A549 (cell line): ENCODE data around the gene FKBP1A. TPM values are rescaled to one million over a fixed set of nuclear protein-coding genes. Genes with fewer than 3 reads are reported as not detected.

Experiments
- ATAC-seq, 2 experiments: fragments of 200-7000 bp in 1 of 2; fragments of >200 bp in 1 of 2; cut with Nextera tagmentation in 1 of 2; cut with Tn5 transposase in 1 of 2; 3 replicates each; pipeline versions ENCODE4 v1.8.0 to v1.9.1; 2018 to 2020; ENCODE audit warnings: mild to moderate bottlenecking in 1 of 2, moderate library complexity in 1 of 2
- CTCF ChIA-PET: fragments of 300-600 bp; sonication (Branson Sonifier 250); formaldehyde crosslinking; extraction: SDS; loops from one replicate; lab custom pipeline; 2021; ENCODE audit warnings: antibody characterized with exemption, inconsistent platforms; lab: Yijun Ruan, JAX
- POLR2A ChIA-PET: fragments of 350-600 bp; formaldehyde crosslinking; extraction: SDS; loops from one replicate; lab custom pipeline; 2021; ENCODE audit warnings: antibody characterized with exemption, inconsistent platforms; lab: Yijun Ruan, JAX
- DNase-seq, 2 experiments: peaks; one replicate each; pipeline versions ENCODE4 v3.0.0 to v3.0.0-alpha.2; 2011 to 2016; ENCODE audit warnings: low read depth in 1 of 2, low spot score in 1 of 2
- FAIRE-seq: peaks from 2 replicates; lab custom pipeline; 2011; peaks lifted over from hg19 to GRCh38; lab: Jason Lieb, UNC
- H3K27ac ChIP-seq, 2 experiments: fragments of >200 bp; sonication (Bioruptor Twin); formaldehyde crosslinking; 3 replicates each; pipeline ENCODE4 v1.5.1; 2016 to 2017
- H3K4me1 ChIP-seq: fragments of >200 bp; sonication (Bioruptor Twin); formaldehyde crosslinking; 3 replicates; pipeline ENCODE4 v1.6.1; 2016
- H3K4me2 ChIP-seq: fragments of >200 bp; sonication (Bioruptor Twin); formaldehyde crosslinking; 3 replicates; pipeline ENCODE4 v1.6.1; 2016
- H3K4me3 ChIP-seq: fragments of >200 bp; sonication (Bioruptor Twin); formaldehyde crosslinking; 3 replicates; pipeline ENCODE4 v1.5.1; 2016
- H3K9me3 ChIP-seq: fragments of >200 bp; sonication (Bioruptor Twin); formaldehyde crosslinking; 3 replicates; pipeline ENCODE4 v1.6.1; 2016
- BHLHE40 ChIP-seq: IDR thresholded peaks from 2 replicates; pipeline ENCODE4 v1.6.1; 2012; ENCODE audit warnings: low read depth, low read length, inconsistent platforms
- CBX2 ChIP-seq: fragments of 200-600 bp; sonication (generic); IDR thresholded peaks from 2 replicates; pipeline ENCODE4 v1.6.1; 2016; ENCODE audit warnings: low read depth, mild to moderate bottlenecking, borderline replicate concordance
- CBX8 ChIP-seq: fragments of 200-600 bp; sonication (generic); IDR thresholded peaks from 2 replicates; pipeline ENCODE4 v1.6.1; 2016
- CEBPB ChIP-seq, 2 experiments: fragments of >200 bp in 1 of 2; sonication (Bioruptor Twin) in 1 of 2; formaldehyde crosslinking in 1 of 2; IDR thresholded peaks; 2 replicates each; pipeline ENCODE4 v1.6.1; 2012 to 2016
- FOXS1 ChIP-seq: fragments of 250-450 bp; sonication (Bioruptor Pico); IDR thresholded peaks from 2 replicates; pipeline ENCODE4 v1.5.0; 2020; ENCODE audit warnings: mild to moderate bottlenecking, moderate library complexity
- GATA3 ChIP-seq: IDR thresholded peaks from 2 replicates; pipeline ENCODE4 v1.6.1; 2012; ENCODE audit warnings: borderline replicate concordance
- HEYL ChIP-seq: fragments of 250-450 bp; sonication (Bioruptor Pico); IDR thresholded peaks from 2 replicates; pipeline ENCODE4 v1.8.0; 2021; ENCODE audit warnings: mild to moderate bottlenecking, moderate library complexity
- HOXB5 ChIP-seq: fragments of 250-450 bp; sonication (Bioruptor Pico); IDR thresholded peaks from 2 replicates; pipeline ENCODE4 v1.5.0; 2020; ENCODE audit warnings: mild to moderate bottlenecking, moderate library complexity
- JUNB ChIP-seq: fragments of >200 bp; sonication (Bioruptor Twin); formaldehyde crosslinking; IDR thresholded peaks from 2 replicates; pipeline ENCODE4 v1.6.1; 2016
- KDM1A ChIP-seq: fragments of 200-600 bp; sonication (generic); IDR thresholded peaks from 2 replicates; pipeline ENCODE4 v1.6.1; 2016; ENCODE audit warnings: low read depth, mild to moderate bottlenecking
- NFE2L2 ChIP-seq: fragments of 150-350 bp; conservative IDR thresholded peaks from 2 replicates; pipeline ENCODE4 v1.6.1; 2014; ENCODE audit warnings: low read length
- NPAS2 ChIP-seq: fragments of 250-450 bp; sonication (Bioruptor Pico); IDR thresholded peaks from 2 replicates; pipeline ENCODE4 v1.8.0; 2022; ENCODE audit warnings: mild to moderate bottlenecking, moderate library complexity, borderline replicate concordance
- RARB ChIP-seq: fragments of 250-450 bp; sonication (Bioruptor Pico); IDR thresholded peaks from 2 replicates; pipeline ENCODE4 v1.8.0; 2021; ENCODE audit warnings: mild to moderate bottlenecking, moderate library complexity
- WGBS: methylation state at CpG from one replicate; pipeline ENCODE4 v1.1.6; 2017; ENCODE audit errors: missing lambda C conversion rate; 5-methylcytosine and 5-hydroxymethylcytosine counted together
- polyA plus RNA-seq, 4 experiments: library from polyadenylated mRNA; depleted of rRNA in 3 of 4; stranded (reverse); fragments of >200 nt; fragmentation: RNase III in 1 of 4; extraction: RNeasy Plus Mini Kit Qiagen cat#74134 plus additional on column Dnase treatment in 1 of 4; gene quantifications; 2 replicates in 3 of 4; 3 replicates in 1 of 4; pipeline ENCODE4 v1.2.3, GENCODE V29; 2011 to 2017
- TF ChIP-seq, protein P1 (sequence below): IDR thresholded peaks from 2 replicates; pipeline ENCODE4 v1.6.1; 2012; ENCODE audit warnings: low read depth, borderline replicate concordance
- TF ChIP-seq, protein P2 (sequence below): fragments of 450-650 bp; IDR thresholded peaks from 2 replicates; pipeline ENCODE4 v1.6.1; 2014; ENCODE audit warnings: antibody characterized with exemption
- TF ChIP-seq, protein P3 (sequence below): fragments of 200-600 bp; sonication (generic); IDR thresholded peaks from 2 replicates; pipeline ENCODE4 v1.6.1; 2016; ENCODE audit warnings: antibody characterized with exemption, mild to moderate bottlenecking, moderate library complexity

Gene FKBP1A
- polyA plus RNA-seq, 2 of the 4 experiments (the other 2 are of a cell fraction): 385 to 535 TPM

DNA sequence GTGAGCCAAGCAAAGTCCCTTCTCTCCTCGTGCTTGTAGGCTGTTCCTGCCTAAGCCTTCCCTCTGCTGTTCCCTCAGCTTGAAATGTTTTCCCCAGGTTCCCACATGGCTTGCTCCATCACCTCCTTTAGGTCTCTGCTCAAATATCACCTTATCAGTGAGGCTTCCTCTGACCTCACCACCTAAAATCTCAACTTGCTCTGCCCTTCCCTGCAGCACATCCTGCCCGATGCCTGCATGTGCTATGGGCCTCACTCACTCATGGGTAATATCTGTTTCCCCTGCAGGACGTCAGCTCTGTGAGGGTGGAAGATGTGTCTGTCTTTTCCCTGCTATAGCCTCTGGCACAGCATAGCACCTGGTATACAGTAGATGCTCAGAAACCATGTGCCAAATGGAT lies 29.9 kb upstream of the FKBP1A start:
- ATAC-seq (no peak), DNase-seq (no peak)
- WGBS: 60% methylated on average over 3 of the region's 3 CpGs
- H3K4me1 ChIP-seq: no peaks in the 10 kb centered on the region
- POLR2A ChIA-PET: no interaction called here
- TF ChIP-seq FOXS1: no peak
- no peak for TF ChIP-seq CBX8
- TF ChIP-seq BHLHE40: no peak
- TF ChIP-seq, protein P1, sequence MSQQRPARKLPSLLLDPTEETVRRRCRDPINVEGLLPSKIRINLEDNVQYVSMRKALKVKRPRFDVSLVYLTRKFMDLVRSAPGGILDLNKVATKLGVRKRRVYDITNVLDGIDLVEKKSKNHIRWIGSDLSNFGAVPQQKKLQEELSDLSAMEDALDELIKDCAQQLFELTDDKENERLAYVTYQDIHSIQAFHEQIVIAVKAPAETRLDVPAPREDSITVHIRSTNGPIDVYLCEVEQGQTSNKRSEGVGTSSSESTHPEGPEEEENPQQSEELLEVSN: no peak
- TF ChIP-seq, all 56 proteins: peak for 0
- no peak overlapping the region for H3K4me3 ChIP-seq
- peaks cover 21% of the 10 kb centered on the region for H3K9me3 ChIP-seq
- H3K27ac ChIP-seq: no peak overlapping the region
- CTCF ChIA-PET: interaction anchor here (0.8 to 9.9 kb wide), 6 partner anchors 14 to 111 kb away, joined by 3 to 72 read pairs (median 6); partner anchors contain the start of gene NSFL1C
- H3K4me2 ChIP-seq: no peak overlapping the region
- no peak for FAIRE-seq

DNA sequence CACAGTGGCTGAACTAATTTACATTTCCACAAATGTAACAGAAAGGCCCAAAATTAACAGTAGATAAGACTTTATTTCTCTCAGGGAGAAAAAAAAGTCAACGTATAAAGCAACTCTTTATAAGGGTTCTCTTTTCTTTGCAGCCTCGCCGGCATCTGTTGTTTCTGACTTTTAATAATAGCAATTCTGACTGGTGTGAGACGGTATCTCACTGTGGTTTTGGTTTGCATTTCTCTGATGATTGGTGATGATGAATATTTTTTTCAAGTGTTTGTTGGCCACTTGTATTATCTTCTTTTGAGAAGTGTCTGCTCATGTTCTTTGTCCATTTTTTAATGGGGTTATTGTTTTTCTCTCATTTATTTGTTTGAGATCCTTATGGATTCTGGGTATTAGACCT lies 27.2 kb upstream of the FKBP1A start:
- ChIA-PET POLR2A (no interaction called here), CTCF (interaction anchor here (9.9 kb wide), 1 partner anchor 17 kb away, joined by 72 read pairs; no protein-coding TSS in a partner anchor)
- TF ChIP-seq HEYL (CRISPR knock-in tag) (no peak), CEBPB (IDR thresholded peaks at IDR 0.05) (no peak), JUNB (no peak)
- TF ChIP-seq, protein P1: no peak
- Histone ChIP-seq H3K4me2 (no peak overlapping the region), H3K4me3 (no peak overlapping the region), H3K4me1 (peaks cover 20% of the 10 kb centered on the region), H3K27ac (no peak overlapping the region), H3K9me3 (peaks cover 21% of the 10 kb centered on the region)
- WGBS: 82% methylated on average over 4 of the region's 4 CpGs
- DNase-seq: no peak
- no peak for ATAC-seq
- no peak for FAIRE-seq

DNA sequence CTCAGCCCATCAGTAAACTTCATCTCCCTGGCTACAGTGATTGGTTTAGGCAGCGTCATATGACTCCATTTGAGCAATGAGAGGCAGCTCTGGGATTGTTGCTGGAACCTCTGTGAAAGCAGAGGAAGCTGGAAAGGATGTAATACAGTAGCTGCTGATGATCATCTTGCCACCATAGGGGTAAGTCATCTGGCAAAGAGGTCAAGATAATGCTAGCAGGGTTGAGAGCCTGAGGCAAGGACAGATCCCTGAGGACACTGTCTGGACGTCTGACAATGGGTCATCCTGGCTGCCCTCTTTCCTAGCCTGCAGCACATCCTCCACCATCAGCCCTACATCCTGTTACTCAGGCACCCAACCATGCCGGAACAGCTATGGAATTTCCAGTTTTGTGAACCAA lies 25.5 kb upstream of the FKBP1A start:
- 40% methylated on average over 3 of the region's 3 CpGs for WGBS
- Histone ChIP-seq H3K4me3 (no peak overlapping the region), H3K4me1 (peaks cover 25% of the 10 kb centered on the region), H3K27ac (peak overlapping the region in 1 of 2 experiments; percentile 2; a peak in 1 of 6 replicates), H3K9me3 (peaks cover 21% of the 10 kb centered on the region), H3K4me2 (no peak overlapping the region)
- POLR2A ChIA-PET: no interaction called here
- CTCF ChIA-PET: interaction anchor here (0.9 to 3.0 kb wide), 3 partner anchors 19 to 766 kb away, joined by 3 to 13 read pairs (median 6); partner anchors contain the start of gene SRXN1
- ATAC-seq (no peak), DNase-seq (no peak), FAIRE-seq (no peak)
- TF ChIP-seq JUNB (no peak), HEYL (CRISPR knock-in tag) (no peak), NPAS2 (no peak), RARB (CRISPR knock-in tag) (no peak)
- TF ChIP-seq, protein P2, sequence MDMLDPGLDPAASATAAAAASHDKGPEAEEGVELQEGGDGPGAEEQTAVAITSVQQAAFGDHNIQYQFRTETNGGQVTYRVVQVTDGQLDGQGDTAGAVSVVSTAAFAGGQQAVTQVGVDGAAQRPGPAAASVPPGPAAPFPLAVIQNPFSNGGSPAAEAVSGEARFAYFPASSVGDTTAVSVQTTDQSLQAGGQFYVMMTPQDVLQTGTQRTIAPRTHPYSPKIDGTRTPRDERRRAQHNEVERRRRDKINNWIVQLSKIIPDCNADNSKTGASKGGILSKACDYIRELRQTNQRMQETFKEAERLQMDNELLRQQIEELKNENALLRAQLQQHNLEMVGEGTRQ: peak; percentile 41; the same call in 1 of the 2 replicates

DNA sequence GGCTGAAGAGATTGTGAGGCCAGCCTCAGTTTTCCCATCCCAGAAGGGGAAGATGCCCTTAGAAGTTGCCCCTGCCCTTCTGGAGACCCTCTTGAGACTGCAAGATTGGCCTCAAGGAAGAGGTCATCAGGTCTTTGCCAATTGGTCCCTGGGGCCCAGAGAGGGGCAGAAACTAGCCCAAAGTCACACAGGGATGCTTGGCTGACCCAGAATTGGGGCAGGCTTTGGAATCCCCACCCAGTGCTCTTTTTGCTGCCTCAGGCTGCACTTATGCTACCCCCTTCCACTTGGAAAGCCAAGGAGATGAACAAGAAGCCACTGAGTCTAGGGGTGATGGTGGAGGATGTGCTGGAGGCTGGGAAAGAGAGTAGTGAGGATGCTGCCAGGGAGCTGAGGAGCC lies 24.9 kb upstream of the FKBP1A start:
- CTCF ChIA-PET: interaction anchor here (0.9 to 3.0 kb wide), 4 partner anchors 20 to 765 kb away, joined by 3 to 13 read pairs (median 4); partner anchors contain the start of genes NSFL1C and SRXN1
- FAIRE-seq: no peak

More for the DNA sequence above, 24.9 kb upstream of the FKBP1A start:
- DNase-seq: no peak
- Histone ChIP-seq H3K4me1 (peaks cover 25% of the 10 kb centered on the region), H3K4me3 (no peak overlapping the region), H3K27ac (peak overlapping the region in 1 of 2 experiments; percentile 83; a peak in 4 of 6 replicates), H3K9me3 (peaks cover 21% of the 10 kb centered on the region), H3K4me2 (no peak overlapping the region)
- POLR2A ChIA-PET: no interaction called here
- TF ChIP-seq CBX2: no peak
- TF ChIP-seq, protein P3, sequence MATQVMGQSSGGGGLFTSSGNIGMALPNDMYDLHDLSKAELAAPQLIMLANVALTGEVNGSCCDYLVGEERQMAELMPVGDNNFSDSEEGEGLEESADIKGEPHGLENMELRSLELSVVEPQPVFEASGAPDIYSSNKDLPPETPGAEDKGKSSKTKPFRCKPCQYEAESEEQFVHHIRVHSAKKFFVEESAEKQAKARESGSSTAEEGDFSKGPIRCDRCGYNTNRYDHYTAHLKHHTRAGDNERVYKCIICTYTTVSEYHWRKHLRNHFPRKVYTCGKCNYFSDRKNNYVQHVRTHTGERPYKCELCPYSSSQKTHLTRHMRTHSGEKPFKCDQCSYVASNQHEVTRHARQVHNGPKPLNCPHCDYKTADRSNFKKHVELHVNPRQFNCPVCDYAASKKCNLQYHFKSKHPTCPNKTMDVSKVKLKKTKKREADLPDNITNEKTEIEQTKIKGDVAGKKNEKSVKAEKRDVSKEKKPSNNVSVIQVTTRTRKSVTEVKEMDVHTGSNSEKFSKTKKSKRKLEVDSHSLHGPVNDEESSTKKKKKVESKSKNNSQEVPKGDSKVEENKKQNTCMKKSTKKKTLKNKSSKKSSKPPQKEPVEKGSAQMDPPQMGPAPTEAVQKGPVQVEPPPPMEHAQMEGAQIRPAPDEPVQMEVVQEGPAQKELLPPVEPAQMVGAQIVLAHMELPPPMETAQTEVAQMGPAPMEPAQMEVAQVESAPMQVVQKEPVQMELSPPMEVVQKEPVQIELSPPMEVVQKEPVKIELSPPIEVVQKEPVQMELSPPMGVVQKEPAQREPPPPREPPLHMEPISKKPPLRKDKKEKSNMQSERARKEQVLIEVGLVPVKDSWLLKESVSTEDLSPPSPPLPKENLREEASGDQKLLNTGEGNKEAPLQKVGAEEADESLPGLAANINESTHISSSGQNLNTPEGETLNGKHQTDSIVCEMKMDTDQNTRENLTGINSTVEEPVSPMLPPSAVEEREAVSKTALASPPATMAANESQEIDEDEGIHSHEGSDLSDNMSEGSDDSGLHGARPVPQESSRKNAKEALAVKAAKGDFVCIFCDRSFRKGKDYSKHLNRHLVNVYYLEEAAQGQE: no peak
- no peak for TF ChIP-seq GATA3
- peak; percentile 47; the same call in 1 of the 2 replicates for TF ChIP-seq KDM1A
- TF ChIP-seq HOXB5 (CRISPR knock-in tag): no peak
- TF ChIP-seq, protein P1: no peak
- no peak for TF ChIP-seq NFE2L2
- no peak for ATAC-seq
